ENCODE measurements around the gene CALHM2. TPM values are rescaled to one million over a fixed set of nuclear protein-coding genes. Genes with fewer than 3 reads are reported as not detected.

Gene CALHM2
- total RNA-seq, 1 experiment from 2014 or later: 1.9 TPM

DNA sequence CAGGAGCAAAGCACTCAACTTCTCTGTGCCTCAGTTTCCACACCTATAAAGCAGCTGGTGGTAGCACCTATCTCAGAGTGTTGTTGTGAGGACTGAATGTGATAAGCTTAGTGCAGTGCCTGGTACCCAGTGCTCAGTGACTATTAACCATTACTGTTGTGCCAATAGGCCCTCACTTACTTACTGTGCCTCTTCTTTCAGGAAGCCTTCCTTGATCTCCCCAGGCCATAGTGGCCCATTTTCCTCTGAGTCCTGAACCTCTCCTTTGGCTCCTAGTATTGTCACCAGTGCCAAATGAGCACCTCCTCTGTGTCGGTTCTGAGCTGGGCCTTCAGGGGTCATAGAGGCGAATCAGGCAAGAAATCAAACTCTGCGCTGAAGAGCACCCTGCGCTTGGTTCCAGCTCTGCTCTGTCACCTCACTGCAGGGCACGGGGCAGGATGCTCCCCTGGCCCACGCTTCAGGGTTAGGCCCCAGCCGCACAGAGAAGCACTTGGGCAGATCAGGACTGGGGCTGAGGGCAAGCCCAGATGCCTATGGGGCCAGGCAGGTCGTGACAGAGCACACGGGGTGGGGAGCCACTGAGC, 4.0 kb upstream of the CALHM2 start:
- ATAC-seq: no peak
- ChIA-PET CTCF (interaction anchor here (0.9 to 2.3 kb wide), 2 partner anchors 16 to 29 kb away, joined by 3 to 12 read pairs; no protein-coding TSS in a partner anchor), POLR2A (no interaction called here)
- Mint-ChIP-seq H3K4me1 (peaks cover 6% of the 10 kb centered on the region; the same call in 1 of the 2 replicates), H3K9me3 (no peaks in the 10 kb centered on the region), H3K27me3 (ENCODE audit: low read depth) (no peaks in the 10 kb centered on the region), H3K4me3 (no peak overlapping the region), H3K36me3 (no peaks in the 10 kb centered on the region), H3K27ac (no peak overlapping the region)
- TF ChIP-seq MYBL2 (CRISPR knock-in tag; IDR thresholded peaks at IDR 0.05) (no peak), ATF1 (CRISPR knock-in tag; IDR thresholded peaks at IDR 0.05) (no peak), TCF7 (CRISPR knock-in tag; IDR thresholded peaks at IDR 0.05; ENCODE audit: low read depth) (no peak), RELA (CRISPR knock-in tag; IDR thresholded peaks at IDR 0.05; ENCODE audit: borderline replicate concordance) (no peak), GRHL2 (CRISPR knock-in tag; IDR thresholded peaks at IDR 0.05; ENCODE audit: insufficient replicate concordance, severe bottlenecking) (no peak), SMAD3 (CRISPR knock-in tag; IDR thresholded peaks at IDR 0.05; ENCODE audit: borderline replicate concordance) (no peak), NFE2L1 (CRISPR knock-in tag; IDR thresholded peaks at IDR 0.05) (no peak), SMAD4 (CRISPR knock-in tag; IDR thresholded peaks at IDR 0.05) (no peak), ZNF396 (CRISPR knock-in tag; IDR thresholded peaks at IDR 0.05; ENCODE audit: borderline replicate concordance) (no peak), ZNF232 (CRISPR knock-in tag; IDR thresholded peaks at IDR 0.05) (no peak), CREB1 (CRISPR knock-in tag; IDR thresholded peaks at IDR 0.05) (no peak)
- TF ChIP-seq, protein P1, sequence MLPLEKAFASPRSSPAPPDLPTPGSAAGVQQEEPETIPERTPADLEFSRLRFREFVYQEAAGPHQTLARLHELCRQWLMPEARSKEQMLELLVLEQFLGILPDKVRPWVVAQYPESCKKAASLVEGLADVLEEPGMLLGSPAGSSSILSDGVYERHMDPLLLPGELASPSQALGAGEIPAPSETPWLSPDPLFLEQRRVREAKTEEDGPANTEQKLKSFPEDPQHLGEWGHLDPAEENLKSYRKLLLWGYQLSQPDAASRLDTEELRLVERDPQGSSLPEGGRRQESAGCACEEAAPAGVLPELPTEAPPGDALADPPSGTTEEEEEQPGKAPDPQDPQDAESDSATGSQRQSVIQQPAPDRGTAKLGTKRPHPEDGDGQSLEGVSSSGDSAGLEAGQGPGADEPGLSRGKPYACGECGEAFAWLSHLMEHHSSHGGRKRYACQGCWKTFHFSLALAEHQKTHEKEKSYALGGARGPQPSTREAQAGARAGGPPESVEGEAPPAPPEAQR (CRISPR knock-in tag; IDR thresholded peaks at IDR 0.05): no peak
- TF ChIP-seq, protein P2, sequence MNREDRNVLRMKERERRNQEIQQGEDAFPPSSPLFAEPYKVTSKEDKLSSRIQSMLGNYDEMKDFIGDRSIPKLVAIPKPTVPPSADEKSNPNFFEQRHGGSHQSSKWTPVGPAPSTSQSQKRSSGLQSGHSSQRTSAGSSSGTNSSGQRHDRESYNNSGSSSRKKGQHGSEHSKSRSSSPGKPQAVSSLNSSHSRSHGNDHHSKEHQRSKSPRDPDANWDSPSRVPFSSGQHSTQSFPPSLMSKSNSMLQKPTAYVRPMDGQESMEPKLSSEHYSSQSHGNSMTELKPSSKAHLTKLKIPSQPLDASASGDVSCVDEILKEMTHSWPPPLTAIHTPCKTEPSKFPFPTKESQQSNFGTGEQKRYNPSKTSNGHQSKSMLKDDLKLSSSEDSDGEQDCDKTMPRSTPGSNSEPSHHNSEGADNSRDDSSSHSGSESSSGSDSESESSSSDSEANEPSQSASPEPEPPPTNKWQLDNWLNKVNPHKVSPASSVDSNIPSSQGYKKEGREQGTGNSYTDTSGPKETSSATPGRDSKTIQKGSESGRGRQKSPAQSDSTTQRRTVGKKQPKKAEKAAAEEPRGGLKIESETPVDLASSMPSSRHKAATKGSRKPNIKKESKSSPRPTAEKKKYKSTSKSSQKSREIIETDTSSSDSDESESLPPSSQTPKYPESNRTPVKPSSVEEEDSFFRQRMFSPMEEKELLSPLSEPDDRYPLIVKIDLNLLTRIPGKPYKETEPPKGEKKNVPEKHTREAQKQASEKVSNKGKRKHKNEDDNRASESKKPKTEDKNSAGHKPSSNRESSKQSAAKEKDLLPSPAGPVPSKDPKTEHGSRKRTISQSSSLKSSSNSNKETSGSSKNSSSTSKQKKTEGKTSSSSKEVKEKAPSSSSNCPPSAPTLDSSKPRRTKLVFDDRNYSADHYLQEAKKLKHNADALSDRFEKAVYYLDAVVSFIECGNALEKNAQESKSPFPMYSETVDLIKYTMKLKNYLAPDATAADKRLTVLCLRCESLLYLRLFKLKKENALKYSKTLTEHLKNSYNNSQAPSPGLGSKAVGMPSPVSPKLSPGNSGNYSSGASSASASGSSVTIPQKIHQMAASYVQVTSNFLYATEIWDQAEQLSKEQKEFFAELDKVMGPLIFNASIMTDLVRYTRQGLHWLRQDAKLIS (CRISPR knock-in tag; IDR thresholded peaks at IDR 0.05; ENCODE audit: borderline replicate concordance): no peak
- TF ChIP-seq, protein P3, sequence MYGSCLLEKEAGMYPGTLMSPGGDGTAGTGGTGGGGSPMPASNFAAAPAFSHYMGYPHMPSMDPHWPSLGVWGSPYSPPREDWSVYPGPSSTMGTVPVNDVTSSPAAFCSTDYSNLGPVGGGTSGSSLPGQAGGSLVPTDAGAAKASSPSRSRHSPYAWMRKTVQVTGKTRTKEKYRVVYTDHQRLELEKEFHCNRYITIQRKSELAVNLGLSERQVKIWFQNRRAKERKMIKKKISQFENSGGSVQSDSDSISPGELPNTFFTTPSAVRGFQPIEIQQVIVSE (CRISPR knock-in tag; IDR thresholded peaks at IDR 0.05; ENCODE audit: borderline replicate concordance): no peak
- TF ChIP-seq, protein P4, sequence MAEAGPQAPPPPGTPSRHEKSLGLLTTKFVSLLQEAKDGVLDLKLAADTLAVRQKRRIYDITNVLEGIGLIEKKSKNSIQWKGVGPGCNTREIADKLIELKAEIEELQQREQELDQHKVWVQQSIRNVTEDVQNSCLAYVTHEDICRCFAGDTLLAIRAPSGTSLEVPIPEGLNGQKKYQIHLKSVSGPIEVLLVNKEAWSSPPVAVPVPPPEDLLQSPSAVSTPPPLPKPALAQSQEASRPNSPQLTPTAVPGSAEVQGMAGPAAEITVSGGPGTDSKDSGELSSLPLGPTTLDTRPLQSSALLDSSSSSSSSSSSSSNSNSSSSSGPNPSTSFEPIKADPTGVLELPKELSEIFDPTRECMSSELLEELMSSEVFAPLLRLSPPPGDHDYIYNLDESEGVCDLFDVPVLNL (CRISPR knock-in tag; IDR thresholded peaks at IDR 0.05; ENCODE audit: borderline replicate concordance, low read depth): no peak
- DNase-seq (ENCODE audit: low spot score): no peak

DNA sequence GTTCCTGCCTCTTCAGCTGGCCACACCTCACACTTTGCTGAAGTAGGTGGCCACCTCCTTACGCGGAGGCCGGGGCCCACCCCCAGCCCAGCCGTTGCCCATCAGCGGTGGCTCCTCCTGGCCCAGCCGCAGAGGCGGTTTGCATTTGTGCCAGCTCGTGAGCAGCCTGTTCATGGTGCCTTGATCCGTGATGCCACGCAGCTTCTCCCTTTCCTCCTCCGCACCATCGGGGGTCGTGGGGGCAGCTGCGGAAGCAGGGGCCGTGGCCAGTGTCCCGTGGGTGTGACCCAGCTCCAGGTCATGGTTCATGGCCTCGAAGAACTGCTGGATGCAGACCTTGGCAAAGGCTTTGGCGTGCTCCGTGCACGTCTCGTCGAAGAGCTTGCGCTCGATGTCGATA, 3.1 kb upstream of the CALHM2 start:
- H3K27me3 Mint-ChIP-seq (ENCODE audit: low read depth): no peaks in the 10 kb centered on the region
- no peak for ATAC-seq
- peaks cover 10% of the 10 kb centered on the region; the same call in 1 of the 2 replicates for H3K4me1 Mint-ChIP-seq
- H3K9me3 Mint-ChIP-seq: no peaks in the 10 kb centered on the region
- ChIA-PET CTCF (interaction anchor here (2.3 to 5.7 kb wide), 2 partner anchors 21 to 30 kb away, joined by 12 to 49 read pairs; no protein-coding TSS in a partner anchor), POLR2A (no interaction called here)
- no peaks in the 10 kb centered on the region for H3K36me3 Mint-ChIP-seq
- no peak overlapping the region for H3K27ac Mint-ChIP-seq
- DNase-seq (ENCODE audit: low spot score): no peak
- TF ChIP-seq, protein P5, sequence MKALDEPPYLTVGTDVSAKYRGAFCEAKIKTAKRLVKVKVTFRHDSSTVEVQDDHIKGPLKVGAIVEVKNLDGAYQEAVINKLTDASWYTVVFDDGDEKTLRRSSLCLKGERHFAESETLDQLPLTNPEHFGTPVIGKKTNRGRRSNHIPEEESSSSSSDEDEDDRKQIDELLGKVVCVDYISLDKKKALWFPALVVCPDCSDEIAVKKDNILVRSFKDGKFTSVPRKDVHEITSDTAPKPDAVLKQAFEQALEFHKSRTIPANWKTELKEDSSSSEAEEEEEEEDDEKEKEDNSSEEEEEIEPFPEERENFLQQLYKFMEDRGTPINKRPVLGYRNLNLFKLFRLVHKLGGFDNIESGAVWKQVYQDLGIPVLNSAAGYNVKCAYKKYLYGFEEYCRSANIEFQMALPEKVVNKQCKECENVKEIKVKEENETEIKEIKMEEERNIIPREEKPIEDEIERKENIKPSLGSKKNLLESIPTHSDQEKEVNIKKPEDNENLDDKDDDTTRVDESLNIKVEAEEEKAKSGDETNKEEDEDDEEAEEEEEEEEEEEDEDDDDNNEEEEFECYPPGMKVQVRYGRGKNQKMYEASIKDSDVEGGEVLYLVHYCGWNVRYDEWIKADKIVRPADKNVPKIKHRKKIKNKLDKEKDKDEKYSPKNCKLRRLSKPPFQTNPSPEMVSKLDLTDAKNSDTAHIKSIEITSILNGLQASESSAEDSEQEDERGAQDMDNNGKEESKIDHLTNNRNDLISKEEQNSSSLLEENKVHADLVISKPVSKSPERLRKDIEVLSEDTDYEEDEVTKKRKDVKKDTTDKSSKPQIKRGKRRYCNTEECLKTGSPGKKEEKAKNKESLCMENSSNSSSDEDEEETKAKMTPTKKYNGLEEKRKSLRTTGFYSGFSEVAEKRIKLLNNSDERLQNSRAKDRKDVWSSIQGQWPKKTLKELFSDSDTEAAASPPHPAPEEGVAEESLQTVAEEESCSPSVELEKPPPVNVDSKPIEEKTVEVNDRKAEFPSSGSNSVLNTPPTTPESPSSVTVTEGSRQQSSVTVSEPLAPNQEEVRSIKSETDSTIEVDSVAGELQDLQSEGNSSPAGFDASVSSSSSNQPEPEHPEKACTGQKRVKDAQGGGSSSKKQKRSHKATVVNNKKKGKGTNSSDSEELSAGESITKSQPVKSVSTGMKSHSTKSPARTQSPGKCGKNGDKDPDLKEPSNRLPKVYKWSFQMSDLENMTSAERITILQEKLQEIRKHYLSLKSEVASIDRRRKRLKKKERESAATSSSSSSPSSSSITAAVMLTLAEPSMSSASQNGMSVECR (CRISPR knock-in tag; IDR thresholded peaks at IDR 0.05; ENCODE audit: borderline replicate concordance): no peak
- TF ChIP-seq CREM (CRISPR knock-in tag; IDR thresholded peaks at IDR 0.05) (no peak), MXD4 (CRISPR knock-in tag; IDR thresholded peaks at IDR 0.05; ENCODE audit: borderline replicate concordance) (no peak), KAT7 (CRISPR knock-in tag; IDR thresholded peaks at IDR 0.05; ENCODE audit: borderline replicate concordance) (no peak)
- TF ChIP-seq, protein P6, sequence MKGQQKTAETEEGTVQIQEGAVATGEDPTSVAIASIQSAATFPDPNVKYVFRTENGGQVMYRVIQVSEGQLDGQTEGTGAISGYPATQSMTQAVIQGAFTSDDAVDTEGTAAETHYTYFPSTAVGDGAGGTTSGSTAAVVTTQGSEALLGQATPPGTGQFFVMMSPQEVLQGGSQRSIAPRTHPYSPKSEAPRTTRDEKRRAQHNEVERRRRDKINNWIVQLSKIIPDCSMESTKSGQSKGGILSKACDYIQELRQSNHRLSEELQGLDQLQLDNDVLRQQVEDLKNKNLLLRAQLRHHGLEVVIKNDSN (CRISPR knock-in tag; IDR thresholded peaks at IDR 0.05): no peak
- H3K4me3 Mint-ChIP-seq: no peak overlapping the region
